NB4 (cell line): ENCODE results near the gene FRG2B.
"Not testable (repeated sequence)": the region's sequence is repeated elsewhere in the genome, so short reads cannot be mapped to it uniquely, and the experiment has no call there.

ENCODE experiments used
- DNase-seq: peaks from one replicate; pipeline ENCODE4 v3.0.0; 2010; ENCODE audit warnings: low read depth
- H3K4me3 ChIP-seq: one replicate; pipeline ENCODE4 v1.5.1; 2011; ENCODE audit warnings: mild to moderate bottlenecking, low read depth, low read length, moderate library complexity
- CTCF ChIP-seq: IDR thresholded peaks from one replicate; pipeline ENCODE4 v1.5.1; 2012; ENCODE audit warnings: low read depth, low read length
- MAX ChIP-seq: IDR thresholded peaks from 2 replicates; pipeline ENCODE4 v1.6.1; 2011; ENCODE audit warnings: low read depth, low read length
- MYC ChIP-seq: IDR thresholded peaks from 2 replicates; pipeline ENCODE4 v1.6.1; 2011; ENCODE audit warnings: low read depth, low read length
- POLR2A ChIP-seq: IDR thresholded peaks from 2 replicates; pipeline ENCODE4 v1.6.1; 2011; ENCODE audit warnings: mild to moderate bottlenecking; ENCODE audit not compliant: insufficient read length; ENCODE audit errors: extremely low read depth

Gene FRG2B

GRCh38 chr10:133626695-133627094, at the start of gene FRG2B:
Gene FRG2B (minus strand): TSS chr10:133626795. CDS start chr10:133626742, 53 bp downstream.
- not testable (repeated sequence) for H3K4me3 ChIP-seq, DNase-seq

GRCh38 chr10:133667446-133667845, 40.9 kb upstream of the FRG2B start:
- not testable (repeated sequence) for DNase-seq, H3K4me3 ChIP-seq

DNA sequence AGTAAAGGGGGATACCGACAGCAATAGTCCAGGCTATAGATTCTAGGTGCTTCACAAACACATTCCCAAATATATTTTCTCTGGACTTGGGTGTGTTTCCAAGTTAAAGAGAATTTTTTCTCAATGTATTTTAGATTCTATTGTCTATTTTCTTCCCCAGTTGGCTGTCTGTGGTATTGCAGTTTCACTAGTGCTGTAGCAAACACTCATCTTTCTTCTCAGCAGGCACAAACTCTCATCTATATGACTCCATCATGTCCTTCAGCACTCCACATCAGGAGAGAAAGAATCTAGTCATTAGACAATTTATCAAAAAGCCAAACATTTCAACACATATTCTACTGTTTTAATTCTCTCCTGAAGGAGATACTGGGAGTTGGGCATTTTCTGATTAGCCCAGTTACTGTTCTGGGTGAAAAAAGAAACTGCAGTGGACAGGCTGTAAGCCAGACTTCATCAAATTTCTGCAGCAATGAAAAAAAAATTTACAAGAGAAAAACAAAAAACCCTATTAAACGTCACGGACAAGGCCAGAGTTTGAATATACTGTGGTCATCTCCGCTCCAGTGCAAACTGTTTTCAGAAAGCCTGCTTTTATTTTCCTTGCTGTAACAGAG, 37.1 kb upstream of the FRG2B start:
- not testable (repeated sequence) for H3K4me3 ChIP-seq, DNase-seq

- not testable (repeated sequence) for H3K4me3 ChIP-seq
- peak; percentile 43 for DNase-seq
Observed at GRCh38 chr10:133661122-133661521, 34.5 kb upstream of the FRG2B start.

GRCh38 chr10:133660516-133660915, 33.9 kb upstream of the FRG2B start:
- not testable (repeated sequence) for H3K4me3 ChIP-seq, DNase-seq

DNA sequence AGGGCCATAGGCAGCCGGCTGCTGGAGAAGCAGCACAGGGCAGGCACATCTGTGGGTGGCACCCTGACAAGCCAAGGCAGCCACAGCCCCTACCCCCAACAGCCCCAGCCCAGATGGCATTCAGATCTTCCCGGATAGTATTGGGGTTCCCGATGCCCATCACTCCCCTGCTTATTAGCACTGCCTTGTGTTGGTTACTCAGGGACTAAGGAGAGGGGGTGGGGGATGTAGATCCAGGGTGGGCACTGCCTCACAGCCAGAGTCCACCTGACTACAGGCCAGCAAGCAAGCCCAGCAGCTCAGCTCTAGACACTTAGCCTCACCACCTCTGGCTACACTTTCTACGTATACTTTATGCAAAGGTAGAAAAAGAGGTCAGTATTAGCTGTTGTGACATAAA, 30.7 kb upstream of the FRG2B start:
- not testable (repeated sequence) for DNase-seq, H3K4me3 ChIP-seq

DNA sequence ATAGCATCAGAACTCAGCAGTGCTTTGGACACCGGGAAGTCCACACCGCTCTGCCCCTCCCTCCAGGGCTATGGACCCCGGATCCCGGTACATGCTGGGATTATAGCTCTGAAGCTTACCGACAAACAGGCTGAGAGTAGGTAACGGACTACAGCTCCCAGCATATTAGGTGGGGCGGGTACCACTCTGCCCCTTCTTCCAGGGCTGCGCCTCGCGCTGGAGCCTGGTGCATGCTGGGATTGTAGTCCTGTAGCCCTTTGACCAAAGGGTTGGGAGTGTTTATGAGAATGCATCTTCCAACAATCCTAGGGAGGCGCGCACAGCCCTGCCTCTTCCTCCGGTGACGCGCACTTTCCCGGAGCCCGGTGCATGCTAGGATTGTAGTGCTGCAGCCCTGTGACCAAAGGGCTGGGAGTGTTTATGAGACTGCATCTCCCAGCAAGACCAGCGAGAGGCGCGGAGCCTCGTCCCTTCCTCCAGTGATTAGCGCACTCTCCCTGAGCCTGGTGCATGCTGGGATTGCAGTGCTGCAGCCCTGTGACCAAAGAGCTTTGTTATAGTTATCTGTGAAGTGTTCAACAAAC, 22.4 kb upstream of the FRG2B start:
- H3K4me3 ChIP-seq = not testable (repeated sequence)

DNA sequence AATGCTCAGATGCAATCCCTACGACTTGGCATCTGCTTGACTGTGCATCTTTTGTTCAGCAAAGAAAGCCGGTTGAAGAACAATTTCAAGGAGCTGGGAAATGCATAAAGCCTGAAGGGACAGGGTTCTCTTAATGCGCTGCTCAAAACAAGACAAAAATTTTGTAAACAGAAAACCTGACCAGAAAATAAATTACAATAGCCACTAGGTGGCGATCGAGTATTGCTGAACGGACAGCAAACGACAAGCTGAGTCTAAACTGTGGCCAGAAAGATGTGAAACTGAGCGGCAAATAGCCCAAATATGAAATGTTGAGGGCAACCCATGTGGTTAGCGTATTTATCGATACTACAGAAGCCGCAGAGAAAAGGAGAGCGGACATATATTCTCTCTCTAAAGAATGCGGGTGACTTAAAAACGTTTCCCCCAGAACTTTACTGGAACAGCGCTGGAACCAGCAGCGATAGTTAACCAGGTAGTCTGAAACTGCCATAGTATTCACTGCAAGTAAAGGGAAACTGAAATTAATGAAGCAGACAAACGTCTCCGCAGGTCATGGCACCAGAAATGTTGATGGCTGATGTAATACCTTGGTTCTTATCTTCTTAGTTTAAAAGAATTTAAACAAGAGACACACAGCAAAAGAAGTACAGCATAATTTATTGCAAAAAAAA, 20.6 kb upstream of the FRG2B start:
- not testable (repeated sequence) for DNase-seq, H3K4me3 ChIP-seq

More for the DNA sequence above, 22.4 kb upstream of the FRG2B start:
- not testable (repeated sequence) for DNase-seq

GRCh38 chr10:133637846-133638235, 11.2 kb upstream of the FRG2B start:
- peak; percentile 1 for DNase-seq
- peak overlapping the region; percentile 42 for H3K4me3 ChIP-seq

GRCh38 chr10:133637202-133637845, 10.7 kb upstream of the FRG2B start:
- peak overlapping the region; percentile 32 for H3K4me3 ChIP-seq
- not testable (repeated sequence) for DNase-seq

DNA sequence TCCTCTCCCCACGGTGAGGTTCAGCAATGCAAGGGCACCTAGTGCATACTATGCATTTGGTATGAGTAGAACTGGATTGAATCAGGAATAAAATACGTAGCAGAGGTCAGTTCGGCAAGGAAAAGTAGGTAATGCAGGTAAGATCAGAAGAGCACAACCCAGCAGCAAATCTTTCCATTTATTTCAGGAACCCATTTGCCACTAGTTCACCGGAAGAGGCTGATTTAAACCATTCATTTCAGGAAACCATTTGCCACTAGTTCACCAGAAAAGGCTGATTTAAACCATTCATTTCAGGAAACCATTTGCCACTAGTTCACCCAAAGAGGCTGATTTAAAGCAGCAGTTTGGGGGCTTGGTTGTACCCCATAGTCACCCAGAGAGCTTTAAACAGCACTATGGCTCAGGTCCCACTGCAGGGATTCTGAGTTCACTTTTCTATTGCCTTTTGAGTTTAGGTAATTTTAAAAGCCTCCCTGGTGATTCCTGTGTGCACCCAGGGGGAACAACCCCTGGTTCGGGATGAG, 4.2 kb upstream of the FRG2B start:
- not testable (repeated sequence) for H3K4me3 ChIP-seq

GRCh38 chr10:133622544-133622943, 4.1 kb downstream of the FRG2B start:
- not testable (repeated sequence) for H3K4me3 ChIP-seq, DNase-seq

More for the DNA sequence above, 4.2 kb upstream of the FRG2B start:
- not testable (repeated sequence) for DNase-seq

GRCh38 chr10:133618851-133619250, 7.7 kb downstream of the FRG2B start:
- DNase-seq = no peak
- no peak for TF ChIP-seq POLR2A
- no peak for TF ChIP-seq CTCF
- no peak for TF ChIP-seq MAX
- TF ChIP-seq MYC = no peak

More at GRCh38 chr10:133618851-133619250, 7.7 kb downstream of the FRG2B start:
- H3K4me3 ChIP-seq = no peak overlapping the region
